Muscle of back (tissue), 11 donors: ENCODE data around the gene MED14. TPM values are rescaled to one million over a fixed set of nuclear protein-coding genes. Genes with fewer than 3 reads are reported as not detected.

Source experiments
- DNase-seq, 3 donors: peaks; one replicate each; pipeline versions ENCODE4 v3.0.0 to v3.0.0-alpha.2; 2013
- polyA plus RNA-seq, 10 donors: library from polyadenylated mRNA; unstranded; fragments of 120-200 nt; gene quantifications; one replicate each; pipeline ENCODE4 v1.2.1, GENCODE V29; 2013; ENCODE audit not compliant: insufficient read length in 10 of 10

Gene MED14
- polyA plus RNA-seq, 10 donors = 28.2 to 53.5 (median 37.2) TPM

DNA sequence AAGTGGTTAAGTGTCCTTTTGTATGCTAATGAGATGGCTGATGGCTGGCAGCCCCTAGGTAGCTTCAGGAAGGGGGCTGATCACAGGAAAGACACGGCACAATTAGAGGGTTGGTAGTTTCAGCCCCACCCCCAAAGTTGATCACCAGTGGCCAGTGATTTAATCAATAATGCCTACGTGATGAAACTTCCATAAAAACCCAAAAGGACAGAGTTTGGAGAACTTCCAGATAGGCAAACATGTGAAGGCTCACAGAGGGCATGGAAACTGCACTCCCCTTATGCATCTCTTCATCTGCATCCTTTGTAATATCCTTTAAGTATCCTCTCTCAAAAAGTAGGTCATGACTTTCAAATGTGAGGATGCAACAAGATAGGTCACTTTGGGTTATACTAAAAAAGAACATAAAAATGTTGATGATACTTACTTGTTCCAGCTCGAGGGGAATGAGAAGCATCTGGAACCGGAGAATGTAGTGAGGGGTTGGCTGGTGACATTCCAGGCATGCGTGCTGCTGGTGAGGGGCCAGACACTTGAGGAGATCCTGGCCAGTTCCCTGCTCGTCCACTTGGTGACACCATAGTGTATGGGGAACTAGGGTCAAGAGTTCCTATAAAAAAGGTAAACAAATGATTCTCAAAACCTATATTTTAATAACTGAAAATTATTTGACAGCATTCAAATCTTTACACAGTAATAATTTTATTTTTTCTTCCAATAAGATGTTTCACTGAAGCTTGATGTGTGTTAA lies 71.3 kb downstream of the MED14 start:
- DNase-seq = peak in 2 of 3 donors; percentile 26 to 32

- DNase-seq = no peak
These were observed 72.1 kb downstream of the MED14 start for GRCh38 chrX:40663078-40663740.

GRCh38 chrX:40661489-40661888 lies 73.9 kb downstream of the MED14 start:
- DNase-seq = no peak

DNA sequence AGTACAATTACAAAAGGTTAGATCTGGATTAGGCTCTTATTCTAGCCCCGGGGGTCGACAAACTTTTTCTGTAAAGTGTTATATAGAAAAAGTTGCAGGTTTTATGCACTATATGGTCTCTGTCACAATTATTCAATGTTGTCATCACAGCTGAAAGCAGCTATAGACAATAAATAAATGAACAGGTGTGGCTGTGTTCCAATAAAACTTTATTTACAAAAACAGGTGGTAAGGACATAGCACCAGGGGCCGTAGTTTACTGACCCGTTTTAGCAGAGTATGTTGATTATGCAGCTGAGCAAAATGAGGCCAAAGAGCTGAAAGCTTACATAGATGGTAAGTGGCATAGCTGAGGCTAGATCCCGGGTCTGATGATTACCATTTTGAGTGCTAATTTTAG lies 75.0 kb downstream of the MED14 start:
- no peak for DNase-seq

DNA sequence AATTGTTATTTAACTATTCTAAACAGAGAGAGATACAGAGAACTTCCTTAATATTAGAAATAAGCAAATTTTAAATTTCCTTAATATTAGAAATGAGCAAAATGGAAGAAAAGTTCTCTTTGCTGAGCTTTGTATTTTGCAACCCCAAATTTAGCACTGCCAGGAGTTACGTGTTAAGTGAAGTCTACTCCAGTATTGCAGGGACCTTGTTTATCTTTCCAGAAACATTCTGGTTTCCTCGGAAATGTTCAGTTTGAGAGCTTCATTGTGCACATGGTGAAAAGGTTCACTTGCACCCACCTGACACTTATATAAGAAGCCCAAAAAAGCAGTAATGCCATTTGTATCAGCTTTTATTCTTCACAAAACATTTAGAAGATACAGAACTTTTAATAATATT lies 81.8 kb downstream of the MED14 start:
- DNase-seq = no peak

- DNase-seq = no peak
These were observed 82.7 kb downstream of the MED14 start for GRCh38 chrX:40652664-40653063.

GRCh38 chrX:40651620-40652223 lies 83.6 kb downstream of the MED14 start:
- peak; percentile 44 to 71 (median 66) for DNase-seq

DNA sequence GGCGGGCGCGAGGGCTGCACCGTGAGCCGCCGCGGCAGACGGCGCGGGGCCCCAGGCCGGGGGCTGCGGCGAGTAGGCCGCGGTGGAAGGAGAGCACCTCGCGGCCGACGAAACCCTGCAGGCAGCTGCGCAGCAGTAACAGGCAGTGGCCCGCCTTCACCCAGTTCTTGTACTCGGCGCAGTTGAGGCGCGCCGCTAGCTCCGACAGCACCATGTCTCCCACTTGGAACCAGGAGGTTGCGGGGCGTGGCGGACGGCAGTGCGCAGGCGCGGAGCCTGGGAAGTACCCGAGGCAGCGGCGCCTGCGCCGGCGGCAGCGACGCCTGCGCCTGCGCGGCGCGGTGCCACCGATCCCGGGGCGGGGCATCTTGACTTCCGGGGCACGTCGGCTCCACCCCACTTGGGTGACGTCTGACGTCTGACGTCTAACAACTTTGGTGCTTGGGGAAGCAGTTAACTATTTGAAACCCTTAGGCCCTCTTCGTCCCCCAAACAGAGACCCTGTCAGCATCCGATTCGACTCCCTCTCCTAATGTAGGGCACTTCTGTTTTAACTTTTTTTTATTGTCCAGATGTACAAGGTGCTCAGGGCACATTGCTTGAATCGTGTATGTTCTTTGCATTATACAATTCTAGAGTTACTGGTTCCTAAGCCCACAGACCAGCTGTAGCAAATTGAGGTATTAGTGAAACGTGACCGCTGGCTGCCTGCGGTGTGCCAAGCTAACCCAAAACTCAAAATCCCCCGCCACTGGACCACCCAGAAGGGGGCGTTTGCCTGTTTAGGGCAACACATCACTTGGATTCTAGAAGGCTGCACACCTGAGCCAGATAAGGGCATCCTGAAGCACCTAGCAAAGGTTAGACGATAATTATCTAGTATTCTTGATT lies 87.8 kb downstream of the MED14 start, which contains the start of gene CXorf38:
TSS of gene CXorf38 (minus strand) at position 255 of the 891 bp plus-strand sequence. CDS start at position 214, 41 bp downstream.
- DNase-seq = peak; percentile 89 to 96 (median 96)

GRCh38 chrX:40646489-40647306 lies 88.6 kb downstream of the MED14 start:
- DNase-seq = peak in 2 of 3 donors; percentile 9 to 34

- DNase-seq = peak in 2 of 3 donors; percentile 54 to 72
These were observed 90.5 kb downstream of the MED14 start for GRCh38 chrX:40644821-40645358.

DNA sequence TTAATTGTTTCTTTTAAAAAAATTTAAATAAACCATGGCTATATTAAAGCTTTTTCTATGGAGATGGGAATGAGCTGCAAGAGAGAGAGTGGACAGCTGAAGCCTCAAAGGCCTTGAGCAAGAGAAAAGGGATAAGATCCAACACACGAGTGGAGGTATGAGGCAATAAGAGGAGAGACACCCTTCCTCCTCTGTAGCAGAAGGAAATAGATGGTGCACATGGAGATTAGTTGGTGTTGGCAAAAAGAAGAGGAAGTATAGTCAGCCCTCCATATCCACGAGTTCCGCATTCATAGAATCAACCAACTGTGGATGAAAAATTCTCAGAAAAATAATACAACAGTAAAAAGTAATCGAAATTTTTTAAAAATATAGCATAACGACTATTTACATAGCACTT lies 91.2 kb downstream of the MED14 start:
- peak in 1 of 3 donors; percentile 11 for DNase-seq

DNA sequence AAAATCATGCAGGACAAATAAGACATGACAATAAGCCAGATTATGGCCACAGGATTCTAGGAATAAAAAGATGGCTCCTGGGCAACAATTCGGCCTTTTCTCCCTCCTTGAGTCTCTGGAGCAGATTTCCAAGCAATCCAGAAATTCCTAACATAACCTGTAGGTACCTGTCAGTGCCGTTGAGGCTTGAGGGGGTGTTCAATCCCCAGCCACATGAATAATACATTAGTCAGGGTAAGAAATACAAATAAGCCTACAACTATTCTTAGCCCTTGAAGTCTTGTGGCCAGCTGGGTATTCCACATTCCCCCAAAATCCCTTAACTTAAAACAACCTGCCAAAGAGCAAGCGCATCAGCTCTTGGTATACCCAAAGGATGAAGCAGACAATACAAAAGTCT lies 97.7 kb downstream of the MED14 start:
- DNase-seq = no peak

- no peak for DNase-seq
These were observed 103.1 kb downstream of the MED14 start for GRCh38 chrX:40632199-40632598.

DNA sequence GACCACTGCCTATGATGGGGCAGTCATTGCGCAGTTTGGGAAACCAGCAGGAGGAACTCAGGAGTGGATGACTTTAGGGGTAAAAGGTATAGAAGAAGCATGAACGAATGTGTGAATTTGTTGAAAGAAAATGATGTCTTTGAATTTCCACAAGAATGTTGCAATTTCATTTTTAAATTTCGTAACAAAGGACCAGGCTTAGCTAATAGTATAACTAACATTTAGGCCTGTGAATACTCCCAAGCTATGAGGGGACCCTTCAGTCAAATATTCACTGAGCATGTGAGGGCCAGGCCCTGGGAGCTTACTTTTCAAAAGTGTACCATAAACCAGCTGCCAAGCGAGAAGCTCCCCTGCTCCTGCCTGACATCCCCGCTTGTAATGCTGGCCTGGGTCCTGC lies 106.8 kb downstream of the MED14 start:
- DNase-seq = no peak

GRCh38 chrX:40625294-40625693 lies 110.0 kb downstream of the MED14 start:
- peak in 1 of 3 donors; percentile 7 for DNase-seq

DNA sequence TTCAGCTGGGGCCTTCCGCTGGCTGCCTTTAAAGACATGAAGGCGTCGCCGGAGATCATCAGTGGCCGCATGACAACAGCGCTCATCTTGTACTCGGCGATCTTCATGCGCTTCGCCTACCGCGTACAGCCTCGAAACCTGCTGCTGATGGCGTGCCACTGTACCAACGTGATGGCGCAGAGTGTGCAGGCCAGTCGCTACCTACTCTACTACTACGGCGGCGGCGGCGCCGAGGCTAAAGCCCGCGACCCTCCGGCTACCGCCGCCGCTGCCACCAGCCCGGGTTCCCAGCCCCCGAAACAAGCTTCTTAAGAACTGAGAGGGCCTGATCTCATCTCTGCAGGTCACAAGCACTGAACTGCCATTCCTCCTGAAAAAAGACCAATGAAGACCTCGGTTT lies 111.7 kb downstream of the MED14 start:
- DNase-seq = no peak

GRCh38 chrX:40623139-40623536 lies 112.2 kb downstream of the MED14 start, which contains the start of gene MPC1L:
MPC1L (plus strand) TSS chrX:40623428; CDS start chrX:40623566, 138 bp downstream.
- DNase-seq = no peak

- DNase-seq = peak in 1 of 3 donors; percentile 20
These were observed 112.7 kb downstream of the MED14 start for GRCh38 chrX:40622479-40623138.

- no peak for DNase-seq
These were observed 117.8 kb downstream of the MED14 start for GRCh38 chrX:40617566-40617965.

- no peak for DNase-seq
These were observed 119.4 kb downstream of the MED14 start for GRCh38 chrX:40615976-40616375.
